ENCODE measurements around the gene TAPBPL.

GRCh38 chr12:6465467-6466183, 13.8 kb downstream of the TAPBPL start:
- TF ChIP-seq CTCF (IDR thresholded peaks at IDR 0.05; ENCODE audit: borderline replicate concordance, extremely low read depth, low read length, poor library complexity, severe bottlenecking) = peak; percentile 89
- no peak for TF ChIP-seq EZH2 (IDR thresholded peaks at IDR 0.05; ENCODE audit: borderline replicate concordance, low read depth, low read length, severe bottlenecking)

Data from DND-41 (cell line).